Spinal cord (tissue), 10 donors: ENCODE measurements around the gene SEBOX. TPM values are rescaled to one million over a fixed set of nuclear protein-coding genes. Genes with fewer than 3 reads are reported as not detected.

Experiments
- DNase-seq, 6 donors: peaks; one replicate each; pipeline versions ENCODE4 v3.0.0 to v3.0.0-alpha.2; 2013 to 2015; ENCODE audit warnings: low spot score in 6 of 6, low read depth in 4 of 6
- H3K27ac ChIP-seq: one replicate; pipeline ENCODE4 v1.5.1; 2013; ENCODE audit warnings: low read depth, low read length, control low read depth
- H3K27me3 ChIP-seq: one replicate; pipeline ENCODE4 v1.6.1; 2013; ENCODE audit warnings: low read length; ENCODE audit not compliant: control insufficient read depth, insufficient read depth
- H3K36me3 ChIP-seq: one replicate; pipeline ENCODE4 v1.6.1; 2013; ENCODE audit warnings: low read length; ENCODE audit not compliant: control insufficient read depth, insufficient read depth
- H3K4me1 ChIP-seq: one replicate; pipeline ENCODE4 v1.6.1; 2013; ENCODE audit warnings: low read length; ENCODE audit not compliant: control insufficient read depth, insufficient read depth
- H3K4me3 ChIP-seq: one replicate; pipeline ENCODE4 v1.5.1; 2013; ENCODE audit warnings: low read depth, low read length, control low read depth
- H3K9me3 ChIP-seq: one replicate; pipeline ENCODE4 v1.6.1; 2013; ENCODE audit warnings: low read length; ENCODE audit not compliant: control insufficient read depth, insufficient read depth
- whole genome bisulfite sequencing: methylation state at CpG from one replicate; pipeline ENCODE4 v1.1.5; 2013; ENCODE audit warnings: missing lambda C conversion rate; ENCODE audit not compliant: insufficient coverage; 5-methylcytosine and 5-hydroxymethylcytosine counted together
- long read RNA-seq, 4 donors: transcript quantifications; one replicate each; lab custom pipeline, GENCODE V29; 2026
- polyA plus RNA-seq, 2 donors: library from polyadenylated mRNA; unstranded; fragments of 120-200 nt; gene quantifications; one replicate each; pipeline ENCODE4 v1.2.1, GENCODE V29; 2013; ENCODE audit not compliant: insufficient read length in 2 of 2
- total RNA-seq, 2 donors: library from RNA; depleted of rRNA in 1 of 2; stranded (reverse); fragments of 120-200 nt in 1 of 2; fragments of >200 nt in 1 of 2; gene quantifications; one replicate each; pipeline versions ENCODE4 v1.2.3 to v1.2.4, GENCODE V29; 2013 to 2014
- donor health status: healthy.

The SEBOX gene, protein sequence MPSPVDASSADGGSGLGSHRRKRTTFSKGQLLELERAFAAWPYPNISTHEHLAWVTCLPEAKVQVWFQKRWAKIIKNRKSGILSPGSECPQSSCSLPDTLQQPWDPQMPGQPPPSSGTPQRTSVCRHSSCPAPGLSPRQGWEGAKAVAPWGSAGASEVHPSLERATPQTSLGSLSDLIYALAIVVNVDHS
- total RNA-seq (not detected), polyA plus RNA-seq (under 1 TPM in 1 of 2 donors, not detected in 1; 0.32 TPM)
- long read RNA-seq, donor 1: 0 reads
- long read RNA-seq, donor 2: 0 reads
- long read RNA-seq, donor 3: 0 reads
- long read RNA-seq, donor 4: 0 reads

DNA sequence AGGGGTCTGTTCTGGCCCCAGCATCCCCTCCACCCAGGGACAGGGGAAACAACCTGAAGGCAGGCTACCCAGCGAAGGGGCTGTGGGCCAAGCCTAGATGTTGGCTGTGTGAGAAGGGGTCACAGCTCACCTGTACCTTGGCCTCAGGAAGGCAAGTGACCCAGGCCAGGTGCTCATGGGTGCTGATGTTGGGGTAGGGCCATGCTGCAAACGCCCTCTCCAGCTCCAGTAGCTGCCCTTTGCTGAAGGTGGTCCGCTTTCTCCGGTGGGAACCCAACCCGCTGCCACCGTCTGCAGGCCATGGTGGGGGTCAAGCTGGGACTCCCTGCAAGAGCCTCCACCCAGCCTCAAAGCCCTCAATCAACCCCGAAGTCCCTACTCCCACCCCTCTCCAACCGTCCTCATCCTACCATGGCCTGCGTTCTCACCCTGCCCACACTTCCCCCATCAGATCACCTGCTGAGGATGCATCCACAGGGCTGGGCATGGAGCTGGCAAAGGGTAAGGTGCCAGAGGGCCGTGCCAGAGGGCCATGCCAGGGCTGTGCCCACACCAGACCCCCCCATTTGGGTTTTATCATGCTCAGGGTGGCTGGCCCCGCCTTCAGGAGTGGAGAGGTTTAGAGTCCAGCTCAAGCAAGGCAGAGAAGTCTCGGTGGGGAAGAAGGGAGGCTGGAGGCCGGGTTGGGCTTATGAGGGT lies at the start of gene SEBOX:
TSS of gene SEBOX (minus strand) at position 535 of the 699 bp plus-strand sequence. CDS start at position 487, 48 bp downstream.
- Histone ChIP-seq H3K9me3 (no peaks in the 10 kb centered on the region), H3K27me3 (no peaks in the 10 kb centered on the region), H3K4me3 (no peak within 1 kb of the TSS), H3K36me3 (peaks cover 71% of the 10 kb centered on the region), H3K4me1 (peaks cover under 1% of the 10 kb centered on the region), H3K27ac (no peak within 1 kb of the TSS)
- 91% methylated on average over 9 of the region's 13 CpGs for WGBS
- DNase-seq: no peak

- Histone ChIP-seq H3K36me3 (no peaks in the 10 kb centered on the region), H3K27ac (no peak overlapping the region), H3K4me1 (no peaks in the 10 kb centered on the region), H3K4me3 (no peak overlapping the region), H3K27me3 (peaks cover 7% of the 10 kb centered on the region), H3K9me3 (no peaks in the 10 kb centered on the region)
- WGBS: 79% methylated on average over 3 of the region's 7 CpGs
- no peak for DNase-seq
Measured at GRCh38 chr17:28413804-28414203, 48.8 kb upstream of the SEBOX start.

DNA sequence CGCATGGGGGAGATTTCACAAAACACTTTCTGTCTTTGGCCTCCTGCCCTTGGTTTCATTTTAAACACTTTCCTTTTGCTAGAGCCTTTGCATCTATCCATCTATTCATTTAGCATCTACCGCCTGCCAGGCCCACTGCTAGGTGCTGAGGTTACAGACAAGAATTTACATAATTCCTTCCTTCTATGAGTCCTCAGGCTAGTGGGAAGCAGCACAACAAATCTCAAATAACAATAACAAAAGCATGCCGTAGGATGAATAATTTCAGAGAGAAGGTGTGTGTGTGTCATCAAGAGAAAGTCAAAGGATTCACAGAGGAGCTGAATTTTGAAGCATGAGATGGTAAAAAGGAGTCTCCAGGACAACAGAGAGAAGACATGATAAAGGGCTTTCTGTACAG lies 47.1 kb upstream of the SEBOX start:
- H3K27me3 ChIP-seq: peaks cover 7% of the 10 kb centered on the region
- no peaks in the 10 kb centered on the region for H3K9me3 ChIP-seq
- no peaks in the 10 kb centered on the region for H3K36me3 ChIP-seq
- no peaks in the 10 kb centered on the region for H3K4me1 ChIP-seq
- H3K4me3 ChIP-seq: no peak overlapping the region
- H3K27ac ChIP-seq: no peak overlapping the region
- no peak for DNase-seq
- WGBS: no CpG with 5 or more reads among the region's 3 CpGs

- H3K36me3 ChIP-seq: no peaks in the 10 kb centered on the region
- no peaks in the 10 kb centered on the region for H3K27me3 ChIP-seq
- H3K4me1 ChIP-seq: peaks cover 25% of the 10 kb centered on the region
- no peak overlapping the region for H3K4me3 ChIP-seq
- 92% methylated on average over 1 of the region's 1 CpG for WGBS
- no peak overlapping the region for H3K27ac ChIP-seq
- no peak for DNase-seq
- H3K9me3 ChIP-seq: no peaks in the 10 kb centered on the region
Measured at GRCh38 chr17:28407974-28408306, 42.9 kb upstream of the SEBOX start.

- no peaks in the 10 kb centered on the region for H3K27me3 ChIP-seq
Measured at GRCh38 chr17:28407130-28407973, 42.4 kb upstream of the SEBOX start.

DNA sequence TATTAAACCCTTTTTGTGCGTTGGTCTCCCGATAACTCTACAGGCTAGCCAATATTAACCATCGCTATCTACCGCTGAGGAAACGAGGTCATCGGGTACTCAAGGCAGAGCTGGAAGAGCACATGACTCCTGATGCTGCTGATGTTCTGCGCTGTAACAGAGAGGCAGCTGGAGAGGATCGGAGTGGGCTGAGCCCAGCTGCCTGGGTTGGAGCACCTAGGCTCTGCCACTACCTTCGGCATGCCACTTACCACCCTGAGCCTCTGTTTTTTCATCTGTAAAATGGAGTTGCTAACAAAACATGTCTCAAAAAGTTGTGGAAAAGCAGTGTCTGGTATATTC lies 41.4 kb upstream of the SEBOX start:
- Histone ChIP-seq H3K4me1 (peaks cover 25% of the 10 kb centered on the region), H3K36me3 (peaks cover 5% of the 10 kb centered on the region), H3K27ac (no peak overlapping the region), H3K4me3 (peak overlapping the region; percentile 70), H3K9me3 (no peaks in the 10 kb centered on the region), H3K27me3 (no peaks in the 10 kb centered on the region)
- 15% methylated on average over 8 of the region's 9 CpGs for WGBS
- peak in 2 of 6 donors; percentile 37 to 74 for DNase-seq

More at GRCh38 chr17:28407130-28407973, 42.4 kb upstream of the SEBOX start:
- Histone ChIP-seq H3K9me3 (no peaks in the 10 kb centered on the region), H3K4me1 (peaks cover 25% of the 10 kb centered on the region), H3K4me3 (no peak overlapping the region), H3K36me3 (no peaks in the 10 kb centered on the region), H3K27ac (no peak overlapping the region)
- no peak for DNase-seq
- no CpG with 5 or more reads among the region's 5 CpGs for WGBS

- no peaks in the 10 kb centered on the region for H3K9me3 ChIP-seq
- H3K36me3 ChIP-seq: peaks cover 5% of the 10 kb centered on the region
- DNase-seq: peak in 3 of 6 donors; percentile 56 to 91 (median 83)
- H3K4me1 ChIP-seq: peaks cover 25% of the 10 kb centered on the region
- H3K27ac ChIP-seq: peak within 1 kb of the TSS; percentile 33
- WGBS: under 1% methylated on average over 70 of the region's 70 CpGs
- H3K4me3 ChIP-seq: peak within 1 kb of the TSS; percentile 70
- H3K27me3 ChIP-seq: no peaks in the 10 kb centered on the region
Measured at GRCh38 chr17:28405632-28406472, 40.9 kb upstream of the SEBOX start, which contains the start of gene SLC46A1. SLC46A1 (minus strand) TSS chr17:28406212; CDS start chr17:28406114, 98 bp downstream.

- peak in 2 of 6 donors; percentile 42 to 53 for DNase-seq
- 29% methylated on average over 29 of the region's 33 CpGs for WGBS
- Histone ChIP-seq H3K27me3 (no peaks in the 10 kb centered on the region), H3K4me3 (peak overlapping the region; percentile 70), H3K36me3 (peaks cover 11% of the 10 kb centered on the region), H3K27ac (no peak overlapping the region), H3K4me1 (peaks cover 25% of the 10 kb centered on the region), H3K9me3 (no peaks in the 10 kb centered on the region)
Measured at GRCh38 chr17:28404812-28405570, 40.0 kb upstream of the SEBOX start.
